MM.1S (cell line): Measurements from ENCODE around the gene POGLUT2.
A peak's percentile ranks its signal among the peaks of the same experiment; 100 is the strongest.

Experiments
- DNase-seq: peaks from one replicate; pipeline ENCODE4 v3.0.0-alpha.2; 2015
- H2AFZ ChIP-seq: fragments of 300-600 bp; sonication (generic); 2 replicates; pipeline ENCODE4 v1.6.0; 2016; ENCODE audit warnings: antibody characterized with exemption, low read length
- H3F3A ChIP-seq: fragments of 300-600 bp; sonication (generic); 2 replicates; pipeline ENCODE4 v1.6.1; 2016; ENCODE audit warnings: mild to moderate bottlenecking, antibody characterized with exemption, low read length, moderate library complexity, mixed read lengths; ENCODE audit not compliant: insufficient read depth
- H3K27ac ChIP-seq: fragments of 300-600 bp; sonication (generic); 2 replicates; pipeline ENCODE4 v1.5.1; 2016; ENCODE audit warnings: mild to moderate bottlenecking, low read length
- H3K27me3 ChIP-seq: fragments of 300-600 bp; sonication (generic); replicated peaks from 2 replicates; pipeline ENCODE4 v1.6.0; 2016; ENCODE audit warnings: low read length; ENCODE audit not compliant: insufficient read depth
- H3K36me3 ChIP-seq: fragments of 300-600 bp; sonication (generic); replicated peaks from 2 replicates; pipeline ENCODE4 v1.6.1; 2016; ENCODE audit warnings: mild to moderate bottlenecking, low read length, mixed read lengths; ENCODE audit not compliant: insufficient read depth
- H3K4me1 ChIP-seq: fragments of 300-600 bp; sonication (generic); 2 replicates; pipeline ENCODE4 v1.6.1; 2016; ENCODE audit warnings: low read length, mixed read lengths
- H3K4me2 ChIP-seq: fragments of 300-600 bp; sonication (generic); 2 replicates; pipeline ENCODE4 v1.6.0; 2016; ENCODE audit warnings: low read depth, low read length
- H3K4me3 ChIP-seq: fragments of 300-600 bp; sonication (generic); 2 replicates; pipeline ENCODE4 v1.5.1; 2016; ENCODE audit warnings: low read length, mixed read lengths
- H3K79me2 ChIP-seq: fragments of 300-600 bp; sonication (generic); 2 replicates; pipeline ENCODE4 v1.6.1; 2016; ENCODE audit warnings: mixed run types, low read length, mixed read lengths
- H3K9ac ChIP-seq: fragments of 300-600 bp; sonication (generic); 2 replicates; pipeline ENCODE4 v1.6.1; 2016; ENCODE audit warnings: low read length, mixed read lengths
- H3K9me2 ChIP-seq: fragments of 300-600 bp; sonication (generic); replicated peaks from 2 replicates; pipeline ENCODE4 v1.6.1; 2016; ENCODE audit warnings: mild to moderate bottlenecking, low read length, mixed read lengths; ENCODE audit not compliant: insufficient read depth
- H3K9me3 ChIP-seq: fragments of 300-600 bp; sonication (generic); replicated peaks from 2 replicates; pipeline ENCODE4 v1.6.1; 2016; ENCODE audit warnings: mild to moderate bottlenecking, low read length, mixed read lengths; ENCODE audit not compliant: insufficient read depth
- H4K20me1 ChIP-seq: fragments of 300-600 bp; sonication (generic); 2 replicates; pipeline ENCODE4 v1.6.1; 2016; ENCODE audit warnings: mild to moderate bottlenecking, low read length, moderate library complexity, mixed read lengths; ENCODE audit not compliant: insufficient read depth
- CTCF ChIP-seq: fragments of 300-600 bp; sonication (generic); IDR thresholded peaks from 2 replicates; pipeline ENCODE4 v1.5.1; 2016; ENCODE audit warnings: antibody characterized with exemption, low read length, mixed read lengths
- EZH2 ChIP-seq: fragments of 300-600 bp; sonication (generic); optimal IDR thresholded peaks from 2 replicates; pipeline ENCODE3; 2017; ENCODE audit warnings: low read depth, mild to moderate bottlenecking, antibody characterized with exemption, low read length, mixed read lengths
- EZH2phosphoT487 ChIP-seq: fragments of 300-600 bp; sonication (generic); IDR thresholded peaks from 2 replicates; pipeline ENCODE4 v1.6.1; 2018; ENCODE audit warnings: antibody characterized with exemption, low read length

Gene POGLUT2

GRCh38 chr13:102799426-102800144, 809 bp upstream of the POGLUT2 start:
- Histone ChIP-seq H3K9ac (peak overlapping the region; percentile 72), H3K36me3 (no peaks in the 10 kb centered on the region), H3K9me3 (no peaks in the 10 kb centered on the region), H3K4me2 (peak overlapping the region; percentile 92), H3K27ac (peak overlapping the region; percentile 32; the same call in 1 of the 2 replicates), H3F3A (peaks cover 17% of the 10 kb centered on the region), H3K27me3 (no peaks in the 10 kb centered on the region), H2AFZ (peak overlapping the region; percentile 92), H3K4me3 (peak overlapping the region; percentile 99), H3K79me2 (peaks cover 58% of the 10 kb centered on the region), H3K9me2 (no peaks in the 10 kb centered on the region), H4K20me1 (no peaks in the 10 kb centered on the region), H3K4me1 (peaks cover 1% of the 10 kb centered on the region)
- no peak for DNase-seq
- TF ChIP-seq EZH2 (no peak), CTCF (no peak), EZH2phosphoT487 (no peak)

GRCh38 chr13:102793611-102794355, 5.0 kb downstream of the POGLUT2 start:
- no peaks in the 10 kb centered on the region for H3K9me2 ChIP-seq
- no peaks in the 10 kb centered on the region for H4K20me1 ChIP-seq
- TF ChIP-seq EZH2 (no peak), CTCF (no peak), EZH2phosphoT487 (no peak)
- H3K4me2 ChIP-seq, result no peak overlapping the region
- no peak overlapping the region for H3K9ac ChIP-seq
- peaks cover 8% of the 10 kb centered on the region; the same call in 1 of the 2 replicates for H3K36me3 ChIP-seq
- H3K79me2 ChIP-seq, result peaks cover 22% of the 10 kb centered on the region
- no peaks in the 10 kb centered on the region for H3K27me3 ChIP-seq
- no peak overlapping the region for H2AFZ ChIP-seq
- H3K4me3 ChIP-seq, result no peak overlapping the region
- no peaks in the 10 kb centered on the region for H3K9me3 ChIP-seq
- H3K27ac ChIP-seq, result no peak overlapping the region
- DNase-seq, result no peak
- H3F3A ChIP-seq, result peaks cover 17% of the 10 kb centered on the region
- peaks cover 4% of the 10 kb centered on the region for H3K4me1 ChIP-seq

- Histone ChIP-seq H3K79me2 (peaks cover 8% of the 10 kb centered on the region), H3F3A (peaks cover 5% of the 10 kb centered on the region; the same call in 1 of the 2 replicates), H3K4me3 (no peak overlapping the region), H3K9me2 (no peaks in the 10 kb centered on the region), H4K20me1 (no peaks in the 10 kb centered on the region), H3K4me1 (peaks cover 4% of the 10 kb centered on the region), H2AFZ (no peak overlapping the region), H3K4me2 (no peak overlapping the region), H3K9ac (no peak overlapping the region), H3K36me3 (peaks cover 8% of the 10 kb centered on the region; the same call in 1 of the 2 replicates), H3K9me3 (no peaks in the 10 kb centered on the region), H3K27ac (no peak overlapping the region), H3K27me3 (no peaks in the 10 kb centered on the region)
- no peak for TF ChIP-seq CTCF
- no peak for TF ChIP-seq EZH2phosphoT487
- no peak for TF ChIP-seq EZH2
- no peak for DNase-seq
Observed at GRCh38 chr13:102792396-102792795, 6.4 kb downstream of the POGLUT2 start.
